T-cell (primary cell): ENCODE measurements around the gene C1orf94. TPM values are rescaled to one million over a fixed set of nuclear protein-coding genes. Genes with fewer than 3 reads are reported as not detected.

Experiments
- ATAC-seq, 4 experiments: fragments of 200-7000 bp in 3 of 4; fragments of 150-1000 bp in 1 of 4; cut with Tn5 transposase; replicated peaks in 1 of 4; 1 replicate in 3 of 4; 2 replicates in 1 of 4; pipeline ENCODE4 v1.10.0; 2021; ENCODE audit warnings: moderate library complexity in 3 of 4, mild to moderate bottlenecking in 2 of 4, moderate number of reproducible peaks in 1 of 4
- CTCF ChIA-PET, 2 donors: fragments of 300-600 bp; sonication (Branson Sonifier 250); formaldehyde crosslinking; loops; one replicate each; lab custom pipeline; 2022; ENCODE audit warnings: antibody characterized with exemption in 2 of 2; lab: Charles Lee
- POLR2A ChIA-PET, 2 donors: fragments of 300-600 bp; sonication (Branson Sonifier 250); formaldehyde crosslinking; loops; one replicate each; lab custom pipeline; 2022; ENCODE audit warnings: antibody characterized with exemption in 2 of 2; lab: Charles Lee
- DNase-seq, 35 experiments: peaks; one replicate each; pipeline versions ENCODE4 v3.0.0 to v3.0.0-alpha.2; 2013 to 2023
- H3K27ac ChIP-seq: one replicate; pipeline ENCODE4 v1.5.1; 2013; ENCODE audit warnings: low read length
- H3K27me3 ChIP-seq, 2 experiments: replicated peaks in 1 of 2; 1 replicate in 1 of 2; 2 replicates in 1 of 2; pipeline versions ENCODE4 v1.6.1 to v1.7.0; 2013; ENCODE audit warnings: low read length in 1 of 2, mixed read lengths in 1 of 2; ENCODE audit not compliant: control insufficient read depth in 2 of 2, insufficient read depth in 2 of 2; ENCODE audit errors: extremely low read depth in 1 of 2
- H3K36me3 ChIP-seq, 2 donors: 1 replicate in 1 of 2; 2 replicates in 1 of 2; pipeline versions ENCODE4 v1.6.1 to v1.7.0; 2013; ENCODE audit warnings: low read length in 1 of 2; ENCODE audit not compliant: control insufficient read depth in 2 of 2, insufficient read depth in 1 of 2; ENCODE audit errors: extremely low read depth in 1 of 2
- H3K4me1 ChIP-seq, 2 experiments: 1 replicate in 1 of 2; 2 replicates in 1 of 2; pipeline versions ENCODE4 v1.6.1 to v1.7.0; 2013; ENCODE audit warnings: low read length in 2 of 2, mixed read lengths in 1 of 2; ENCODE audit not compliant: insufficient read depth in 2 of 2, control insufficient read depth in 1 of 2; ENCODE audit errors: extremely low read depth in 1 of 2
- H3K4me3 ChIP-seq, 2 donors: 1 replicate in 1 of 2; 2 replicates in 1 of 2; pipeline versions ENCODE4 v1.5.1 to v1.7.0; 2013; ENCODE audit warnings: mild to moderate bottlenecking in 2 of 2, low read length in 1 of 2, moderate library complexity in 1 of 2; ENCODE audit not compliant: control insufficient read depth in 1 of 2; ENCODE audit errors: extremely low read depth in 1 of 2
- H3K9me3 ChIP-seq: 2 replicates; pipeline ENCODE4 v1.7.0; 2013
- H3K27ac Mint-ChIP-seq, 2 donors: one replicate each; pipeline ENCODE4 v1.8.0; 2020 to 2021; ENCODE audit warnings: mild to moderate bottlenecking in 2 of 2, mixed read lengths in 2 of 2
- H3K27me3 Mint-ChIP-seq, 2 donors: one replicate each; pipeline ENCODE4 v1.8.0; 2021 to 2022; ENCODE audit warnings: mixed read lengths in 2 of 2
- H3K36me3 Mint-ChIP-seq: one replicate; pipeline ENCODE4 v1.8.0; 2021; ENCODE audit warnings: mixed read lengths
- H3K4me1 Mint-ChIP-seq, 3 donors: one replicate each; pipeline ENCODE4 v1.8.0; 2020 to 2022; ENCODE audit warnings: mixed read lengths in 3 of 3, mild to moderate bottlenecking in 1 of 3
- H3K4me3 Mint-ChIP-seq, 3 donors: one replicate each; pipeline ENCODE4 v1.8.0; 2020 to 2022; ENCODE audit warnings: mild to moderate bottlenecking in 3 of 3, mixed read lengths in 3 of 3, moderate library complexity in 3 of 3
- H3K9me3 Mint-ChIP-seq, 3 donors: one replicate each; pipeline ENCODE4 v1.8.0; 2020 to 2022; ENCODE audit warnings: mixed read lengths in 3 of 3
- WGBS: methylation state at CpG from one replicate; pipeline ENCODE4 v1.1.5; 2013; ENCODE audit warnings: missing lambda C conversion rate; ENCODE audit not compliant: insufficient coverage; 5-methylcytosine and 5-hydroxymethylcytosine counted together
- total RNA-seq, 35 experiments: library from RNA in 6 of 35; stranded (reverse) in 6 of 35; fragments of 120-200 nt in 1 of 35; gene quantifications; one replicate each; pipeline versions ENCODE4 v1.2.1 to v1.2.4 and lab custom pipeline; 2013 to 2026

The C1orf94 gene
- total RNA-seq, 5 donors from 2014 or later (not counting 1 experiment from before 2014, with no cell fraction given) = not detected

- DNase-seq = no peak
- ATAC-seq = peak in 1 of 4 experiments; percentile 41
- H3K4me1 Mint-ChIP-seq = peaks cover 0 to 20% (median 13%) of the 10 kb centered on the region in 3 donors
- peaks cover 0 to 12% of the 10 kb centered on the region in 2 experiments for H3K4me1 ChIP-seq
- no peak overlapping the region for H3K27ac ChIP-seq
- peak overlapping the region in 1 of 2 donors; percentile 10 for H3K4me3 ChIP-seq
- peak overlapping the region in 1 of 3 donors; percentile 62 for H3K4me3 Mint-ChIP-seq
- WGBS = 3% methylated on average over 58 of the region's 75 CpGs
- no peaks in the 10 kb centered on the region for H3K9me3 ChIP-seq
- H3K27me3 Mint-ChIP-seq = peaks cover 60 to 70% of the 10 kb centered on the region in 2 donors
- no peaks in the 10 kb centered on the region for H3K36me3 Mint-ChIP-seq
- H3K27ac Mint-ChIP-seq = no peak overlapping the region
- H3K27me3 ChIP-seq = peaks cover 7 to 56% of the 10 kb centered on the region in 2 experiments
- no peaks in the 10 kb centered on the region for H3K9me3 Mint-ChIP-seq
- CTCF ChIA-PET = no interaction called here
- POLR2A ChIA-PET = no interaction called here
- H3K36me3 ChIP-seq = no peaks in the 10 kb centered on the region
Measured at GRCh38 chr1:34163792-34164731, 12.6 kb upstream of the C1orf94 start.

DNA sequence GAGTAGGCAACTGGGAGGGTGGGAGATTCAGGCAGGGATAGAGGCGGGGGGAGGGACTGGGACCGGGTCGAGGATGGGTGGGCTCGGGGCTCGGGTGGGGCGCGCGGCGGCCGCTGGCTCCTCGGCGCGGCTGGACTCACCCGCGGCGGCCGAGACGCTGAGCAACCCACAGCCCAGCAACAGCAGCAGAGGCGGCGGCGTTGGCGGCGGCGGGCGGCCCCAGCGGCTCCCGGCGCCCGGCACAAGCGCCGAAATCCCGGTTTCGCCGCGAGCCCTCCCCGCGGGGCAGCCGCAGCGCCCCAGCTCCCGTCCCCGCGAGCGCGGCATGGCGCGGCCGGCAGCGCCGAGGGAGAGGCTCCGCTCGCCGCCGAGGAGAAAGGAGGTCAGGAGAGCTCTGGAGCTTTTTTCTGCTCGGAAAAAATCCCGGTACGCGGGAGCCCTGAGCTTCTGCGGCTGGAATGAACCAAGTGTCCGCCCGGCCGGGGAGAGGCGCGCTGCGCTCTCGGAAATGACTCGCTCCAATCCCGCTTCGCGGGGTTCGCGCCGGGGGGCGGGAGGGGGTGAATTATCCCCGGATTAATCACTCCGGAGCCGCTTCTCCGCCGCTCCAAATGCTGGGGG lies 11.8 kb upstream of the C1orf94 start, which contains the start of gene CSMD2:
TSS of gene CSMD2 (minus strand) at position 460 of the 621 bp plus-strand sequence. CDS start at position 327, 133 bp downstream.
- POLR2A ChIA-PET = no interaction called here

GRCh38 chr1:34165422-34165921 lies 11.2 kb upstream of the C1orf94 start:
- Histone ChIP-seq H3K4me3 (no peak overlapping the region), H3K9me3 (no peaks in the 10 kb centered on the region), H3K36me3 (no peaks in the 10 kb centered on the region), H3K4me1 (peaks cover 0 to 12% of the 10 kb centered on the region in 2 experiments), H3K27me3 (peaks cover 12 to 59% of the 10 kb centered on the region in 2 experiments), H3K27ac (no peak overlapping the region)
- ATAC-seq (no peak), DNase-seq (no peak)
- Mint-ChIP-seq H3K27ac (no peak overlapping the region), H3K9me3 (no peaks in the 10 kb centered on the region), H3K4me3 (peak overlapping the region in 1 of 3 donors; percentile 44), H3K4me1 (peaks cover 0 to 20% (median 13%) of the 10 kb centered on the region in 3 donors), H3K27me3 (peaks cover 61 to 75% of the 10 kb centered on the region in 2 donors), H3K36me3 (no peaks in the 10 kb centered on the region)
- ChIA-PET CTCF (no interaction called here), POLR2A (no interaction called here)
- no CpG with 5 or more reads among the region's 13 CpGs for WGBS

More for the DNA sequence above, 11.8 kb upstream of the C1orf94 start, which contains the start of gene CSMD2:
- no peaks in the 10 kb centered on the region for H3K9me3 ChIP-seq
- peaks cover 0 to 12% of the 10 kb centered on the region in 2 experiments for H3K4me1 ChIP-seq
- ATAC-seq (no peak), DNase-seq (no peak)
- WGBS = 3% methylated on average over 57 of the region's 78 CpGs
- Mint-ChIP-seq H3K27ac (no peak within 1 kb of the TSS), H3K36me3 (no peaks in the 10 kb centered on the region), H3K9me3 (no peaks in the 10 kb centered on the region), H3K27me3 (peaks cover 57 to 73% of the 10 kb centered on the region in 2 donors), H3K4me1 (peaks cover 0 to 20% (median 13%) of the 10 kb centered on the region in 3 donors), H3K4me3 (peak within 1 kb of the TSS in 1 of 3 donors; percentile 44)
- no peak within 1 kb of the TSS for H3K4me3 ChIP-seq
- H3K36me3 ChIP-seq = no peaks in the 10 kb centered on the region
- CTCF ChIA-PET = no interaction called here
- peaks cover 8 to 59% of the 10 kb centered on the region in 2 experiments for H3K27me3 ChIP-seq
- no peak within 1 kb of the TSS for H3K27ac ChIP-seq

DNA sequence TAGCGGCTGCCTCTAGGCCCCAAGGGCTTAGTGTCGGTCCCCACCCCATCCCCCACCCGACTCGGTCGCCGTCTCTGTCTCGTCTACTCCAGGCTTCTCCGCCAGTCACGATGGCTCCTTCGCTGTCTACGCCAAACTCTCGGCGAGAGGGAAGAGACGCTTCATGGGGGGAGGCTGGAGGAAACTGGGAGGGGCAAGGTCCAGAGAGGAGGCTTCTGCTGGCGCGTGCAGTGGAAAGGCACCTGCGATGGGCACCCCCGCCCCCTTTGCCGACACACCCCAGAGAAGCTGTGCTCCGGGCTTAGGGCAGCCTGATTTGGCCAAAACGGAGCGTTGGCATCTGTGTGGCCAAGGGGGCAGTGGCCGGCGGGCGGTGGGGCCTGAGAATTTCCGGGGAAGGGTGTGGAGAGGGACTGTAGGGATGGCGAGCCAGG lies 10.5 kb upstream of the C1orf94 start:
- H3K4me1 ChIP-seq = peaks cover 0 to 12% of the 10 kb centered on the region in 2 experiments
- ChIA-PET POLR2A (no interaction called here), CTCF (no interaction called here)
- peaks cover 12 to 62% of the 10 kb centered on the region in 2 experiments for H3K27me3 ChIP-seq
- H3K4me3 Mint-ChIP-seq = no peak overlapping the region
- no peaks in the 10 kb centered on the region for H3K9me3 Mint-ChIP-seq
- H3K27ac Mint-ChIP-seq = no peak overlapping the region
- no peaks in the 10 kb centered on the region for H3K9me3 ChIP-seq
- no peak overlapping the region for H3K4me3 ChIP-seq
- H3K4me1 Mint-ChIP-seq = peaks cover 0 to 20% (median 13%) of the 10 kb centered on the region in 3 donors
- no peaks in the 10 kb centered on the region for H3K36me3 ChIP-seq
- no peak overlapping the region for H3K27ac ChIP-seq
- no peaks in the 10 kb centered on the region for H3K36me3 Mint-ChIP-seq
- WGBS = 8% methylated on average over 21 of the region's 27 CpGs
- peaks cover 61 to 73% of the 10 kb centered on the region in 2 donors for H3K27me3 Mint-ChIP-seq
- ATAC-seq (no peak), DNase-seq (no peak)

DNA sequence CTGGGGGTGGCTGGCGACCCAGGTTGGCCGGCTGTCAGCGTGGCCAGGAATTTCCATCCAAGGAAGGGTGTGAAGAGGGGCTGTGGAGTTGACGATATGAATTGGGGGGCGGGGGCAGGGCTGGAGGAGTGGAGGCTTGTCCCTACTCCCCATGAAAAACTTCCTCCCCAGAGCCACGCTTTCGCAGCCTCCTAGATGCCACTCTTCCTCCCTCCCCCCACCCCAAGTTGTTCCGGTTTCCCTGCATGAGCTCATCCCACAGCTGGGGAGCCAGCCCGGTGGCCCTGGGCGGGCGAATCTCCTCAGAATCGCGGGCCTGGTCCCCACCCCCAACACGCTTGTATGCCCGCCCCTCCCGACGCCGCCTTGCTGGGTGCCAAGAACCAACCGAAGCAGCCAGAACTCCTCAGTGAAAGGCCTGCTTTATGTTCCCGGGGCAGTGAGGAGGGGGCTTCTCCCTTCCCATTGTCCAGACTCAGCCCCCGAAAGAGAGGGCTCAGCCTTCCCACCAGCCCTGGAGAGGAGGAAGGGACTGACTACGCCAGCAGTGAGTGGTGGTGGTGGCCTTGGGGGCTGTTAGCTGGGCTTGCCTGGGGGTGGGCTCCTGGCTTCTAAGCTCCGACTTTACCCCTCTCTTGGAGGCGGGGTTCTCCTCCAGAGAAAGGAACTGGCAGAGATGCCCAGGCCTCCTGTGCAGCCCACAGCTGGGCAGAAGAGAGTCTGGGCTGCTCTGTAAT lies 9.9 kb upstream of the C1orf94 start:
- no peak overlapping the region for H3K27ac ChIP-seq
- ChIA-PET CTCF (no interaction called here), POLR2A (no interaction called here)
- no peak for DNase-seq
- 8% methylated on average over 7 of the region's 24 CpGs for whole genome bisulfite sequencing
- no peak overlapping the region for H3K27ac Mint-ChIP-seq
- H3K4me1 Mint-ChIP-seq = peaks cover 0 to 17% (median 13%) of the 10 kb centered on the region in 3 donors
- H3K27me3 Mint-ChIP-seq = peaks cover 58 to 67% of the 10 kb centered on the region in 2 donors
- no peak for ATAC-seq
- H3K4me1 ChIP-seq = peaks cover 0 to 12% of the 10 kb centered on the region in 2 experiments
- no peaks in the 10 kb centered on the region for H3K9me3 Mint-ChIP-seq
- H3K4me3 Mint-ChIP-seq = no peak overlapping the region
- no peak overlapping the region for H3K4me3 ChIP-seq
- H3K36me3 ChIP-seq = no peaks in the 10 kb centered on the region
- peaks cover 12 to 61% of the 10 kb centered on the region in 2 experiments for H3K27me3 ChIP-seq
- H3K9me3 ChIP-seq = no peaks in the 10 kb centered on the region
- no peaks in the 10 kb centered on the region for H3K36me3 Mint-ChIP-seq
